ENCODE measurements around the gene GP2. TPM values are rescaled to one million over a fixed set of nuclear protein-coding genes. Genes with fewer than 3 reads are reported as not detected.

GP2 gene
- polyA plus RNA-seq, 4 donors = 8.4 to 34.4 (median 14.4) TPM

DNA sequence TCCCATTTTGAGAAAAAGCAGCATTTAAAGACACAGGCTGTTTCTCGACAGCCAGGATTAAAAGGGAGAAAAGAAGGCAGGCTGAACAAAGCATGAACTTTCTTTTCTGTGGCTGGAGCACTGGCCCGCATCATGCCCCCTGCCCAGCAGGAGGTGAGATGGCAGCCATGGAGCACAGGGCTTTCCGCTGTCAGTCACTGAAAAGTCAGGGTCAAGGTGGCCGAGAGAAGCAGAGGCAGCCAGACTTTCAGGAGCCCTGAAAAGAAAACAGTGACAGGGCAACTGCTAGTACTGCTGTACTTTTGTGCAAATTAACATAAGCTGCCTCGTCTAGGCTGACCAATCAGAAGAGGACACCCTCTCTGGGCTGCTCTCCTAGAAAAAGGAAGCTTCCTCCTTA lies 5.8 kb upstream of the GP2 start:
- no peak overlapping the region for H3K4me3 ChIP-seq (ENCODE audit: low read depth in 1 of 3, low read length in 3 of 3)
- DNase-seq (no peak), FAIRE-seq (no peak)
- H3K36me3 ChIP-seq (ENCODE audit: control insufficient read depth in 3 of 3, insufficient read depth in 2 of 3, low read depth in 1 of 3, low read length in 3 of 3) = no peaks in the 10 kb centered on the region
- no peak overlapping the region for H3K27ac ChIP-seq (ENCODE audit: low read depth in 1 of 3, low read length in 2 of 3)
- H3K9me3 ChIP-seq (ENCODE audit: control insufficient read depth in 2 of 2, insufficient read depth in 1 of 2, low read depth in 1 of 2, low read length in 1 of 2) = no peaks in the 10 kb centered on the region
- H3K4me1 ChIP-seq (ENCODE audit: control insufficient read depth in 3 of 3, insufficient read depth in 2 of 3, low read depth in 1 of 3, low read length in 2 of 3) = no peaks in the 10 kb centered on the region
- 64 to 66% (median 65%) methylated on average over 5 of the region's 5 CpGs for WGBS, 3 donors
- H3K27me3 ChIP-seq (ENCODE audit: control insufficient read depth in 3 of 3, insufficient read depth in 3 of 3, low read length in 3 of 3) = no peaks in the 10 kb centered on the region

DNA sequence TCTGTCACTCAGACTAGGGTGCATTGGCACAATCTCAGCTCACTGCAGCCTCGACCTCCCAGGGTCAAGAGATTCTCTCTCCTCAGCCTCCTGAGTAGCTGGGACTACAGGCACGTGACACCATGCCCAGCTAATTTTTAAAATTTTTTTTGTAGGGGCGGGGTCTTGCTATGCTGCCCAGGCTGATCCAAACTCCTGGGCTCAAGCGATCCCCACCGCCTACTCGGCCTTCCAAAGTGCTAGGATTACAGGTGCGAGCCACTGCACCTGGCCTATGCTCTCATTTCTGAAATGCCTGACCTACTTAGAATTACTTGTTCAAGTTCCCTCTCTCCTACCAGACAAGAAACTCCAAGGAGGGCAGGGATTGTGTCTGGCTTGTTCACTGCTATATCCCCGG lies 5.1 kb upstream of the GP2 start:
- Histone ChIP-seq H3K36me3 (ENCODE audit: control insufficient read depth in 3 of 3, insufficient read depth in 2 of 3, low read depth in 1 of 3, low read length in 3 of 3) (no peaks in the 10 kb centered on the region), H3K9me3 (ENCODE audit: control insufficient read depth in 2 of 2, insufficient read depth in 1 of 2, low read depth in 1 of 2, low read length in 1 of 2) (no peaks in the 10 kb centered on the region), H3K4me1 (ENCODE audit: control insufficient read depth in 3 of 3, insufficient read depth in 2 of 3, low read depth in 1 of 3, low read length in 2 of 3) (no peaks in the 10 kb centered on the region), H3K4me3 (ENCODE audit: low read depth in 1 of 3, low read length in 3 of 3) (no peak overlapping the region), H3K27ac (ENCODE audit: low read depth in 1 of 3, low read length in 2 of 3) (no peak overlapping the region), H3K27me3 (ENCODE audit: control insufficient read depth in 3 of 3, insufficient read depth in 3 of 3, low read length in 3 of 3) (no peaks in the 10 kb centered on the region)
- no peak for FAIRE-seq
- no peak for DNase-seq
- 85 to 91% (median 86%) methylated on average over 8 of the region's 8 CpGs for WGBS, 3 donors

DNA sequence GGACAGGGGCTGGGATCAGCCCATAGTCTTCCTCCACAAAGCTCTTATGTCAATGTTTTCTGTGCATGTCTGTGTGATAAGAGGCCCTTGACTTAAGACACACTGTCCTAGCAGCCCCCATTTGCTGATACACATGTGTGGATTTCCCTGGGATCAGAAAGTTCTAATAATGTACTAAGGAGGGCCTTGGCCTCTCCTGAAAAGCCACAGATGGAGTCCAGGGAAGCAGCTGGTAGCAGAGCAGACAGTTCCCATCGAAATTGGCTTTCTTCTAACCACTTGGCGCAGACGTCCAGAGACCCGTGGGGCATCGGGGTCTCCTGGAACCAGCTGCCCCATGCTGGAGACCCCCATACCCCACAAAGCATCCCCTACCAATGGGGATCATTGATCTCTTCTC lies 4.3 kb upstream of the GP2 start:
- H3K36me3 ChIP-seq (ENCODE audit: control insufficient read depth in 3 of 3, insufficient read depth in 2 of 3, low read depth in 1 of 3, low read length in 3 of 3) = no peaks in the 10 kb centered on the region
- H3K4me1 ChIP-seq (ENCODE audit: control insufficient read depth in 3 of 3, insufficient read depth in 2 of 3, low read depth in 1 of 3, low read length in 2 of 3) = no peaks in the 10 kb centered on the region
- DNase-seq = no peak
- no peak for FAIRE-seq
- H3K27me3 ChIP-seq (ENCODE audit: control insufficient read depth in 3 of 3, insufficient read depth in 3 of 3, low read length in 3 of 3) = no peaks in the 10 kb centered on the region
- H3K27ac ChIP-seq (ENCODE audit: low read depth in 1 of 3, low read length in 2 of 3) = no peak overlapping the region
- 75 to 88% (median 83%) methylated on average over 5 of the region's 5 CpGs for WGBS, 3 donors
- H3K9me3 ChIP-seq (ENCODE audit: control insufficient read depth in 2 of 2, insufficient read depth in 1 of 2, low read depth in 1 of 2, low read length in 1 of 2) = peaks cover 0 to 6% of the 10 kb centered on the region in 2 donors
- no peak overlapping the region for H3K4me3 ChIP-seq (ENCODE audit: low read depth in 1 of 3, low read length in 3 of 3)

DNA sequence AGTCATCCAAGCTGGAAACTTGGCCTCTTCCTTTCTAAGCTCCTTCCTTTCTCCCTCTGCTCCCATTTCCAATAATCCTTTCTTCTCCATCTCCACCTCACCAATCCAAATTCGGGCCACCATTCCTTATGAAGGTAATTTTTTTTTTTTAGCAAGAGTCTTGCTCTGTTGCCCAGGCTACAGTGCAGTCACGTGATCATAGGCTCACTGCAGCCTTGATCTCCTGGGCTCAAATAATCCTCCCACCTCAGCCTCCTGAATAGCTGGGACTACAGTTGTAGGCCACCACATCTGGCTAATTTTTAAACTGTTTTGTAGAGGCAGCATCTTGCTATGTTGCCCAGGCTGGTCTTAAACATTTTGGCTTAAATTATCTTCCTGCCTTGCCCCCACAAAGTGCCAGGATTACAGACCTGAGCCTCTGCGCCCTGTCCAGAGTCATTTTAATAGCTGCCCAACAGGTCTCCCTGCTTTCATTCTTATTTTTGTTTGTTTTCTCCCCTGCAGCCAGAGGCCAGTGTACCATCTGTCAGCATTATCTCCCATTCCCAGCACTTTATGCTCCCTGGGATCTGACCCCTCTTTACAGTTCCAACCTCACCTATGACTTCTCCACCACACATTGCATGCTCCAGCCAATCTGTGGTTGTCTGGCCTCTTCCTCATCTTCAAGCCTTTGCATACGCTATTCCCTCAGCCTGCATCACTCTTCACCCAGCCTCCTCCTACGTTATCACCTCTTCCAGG lies 2.3 kb upstream of the GP2 start:
- FAIRE-seq = no peak

DNA sequence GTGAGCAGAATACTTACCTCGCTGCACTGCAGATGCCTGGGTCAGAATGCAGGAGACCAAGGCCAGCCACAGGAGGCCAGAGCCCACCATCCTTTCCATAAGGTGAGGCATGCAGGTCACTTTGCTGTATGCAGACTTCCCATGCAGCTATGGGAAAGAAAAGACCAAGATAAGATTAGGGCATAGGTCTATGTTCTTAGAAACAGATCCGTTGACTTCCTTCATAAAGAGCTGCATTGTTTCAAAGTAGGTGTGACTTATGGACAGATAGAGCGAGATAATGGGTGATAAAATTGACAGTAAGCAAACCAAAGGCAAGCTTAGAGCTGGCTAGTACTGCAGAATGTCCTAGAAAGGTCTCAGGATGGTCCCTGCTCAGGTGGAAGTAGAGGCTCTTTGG lies 992 bp downstream of the GP2 start:
- peak overlapping the region in 1 of 3 donors; percentile 36 for H3K27ac ChIP-seq (ENCODE audit: low read depth in 1 of 3, low read length in 2 of 3)
- FAIRE-seq (no peak), DNase-seq (peak; percentile 39 to 65)
- H3K36me3 ChIP-seq (ENCODE audit: control insufficient read depth in 3 of 3, insufficient read depth in 2 of 3, low read depth in 1 of 3, low read length in 3 of 3) = no peaks in the 10 kb centered on the region
- no peak overlapping the region for H3K4me3 ChIP-seq (ENCODE audit: low read depth in 1 of 3, low read length in 3 of 3)
- no peaks in the 10 kb centered on the region for H3K27me3 ChIP-seq (ENCODE audit: control insufficient read depth in 3 of 3, insufficient read depth in 3 of 3, low read length in 3 of 3)
- WGBS, 3 donors = 13 to 47% (median 30%) methylated on average over 3 of the region's 3 CpGs
- H3K4me1 ChIP-seq (ENCODE audit: control insufficient read depth in 3 of 3, insufficient read depth in 2 of 3, low read depth in 1 of 3, low read length in 2 of 3) = peaks cover 0 to 4% (median 0%) of the 10 kb centered on the region in 3 donors
- H3K9me3 ChIP-seq (ENCODE audit: control insufficient read depth in 2 of 2, insufficient read depth in 1 of 2, low read depth in 1 of 2, low read length in 1 of 2) = peaks cover 0 to 6% of the 10 kb centered on the region in 2 donors

More for the DNA sequence above, 2.3 kb upstream of the GP2 start:
- Histone ChIP-seq H3K27me3 (ENCODE audit: control insufficient read depth in 3 of 3, insufficient read depth in 3 of 3, low read length in 3 of 3) (no peaks in the 10 kb centered on the region), H3K27ac (ENCODE audit: low read depth in 1 of 3, low read length in 2 of 3) (no peak overlapping the region), H3K4me3 (ENCODE audit: low read depth in 1 of 3, low read length in 3 of 3) (no peak overlapping the region), H3K9me3 (ENCODE audit: control insufficient read depth in 2 of 2, insufficient read depth in 1 of 2, low read depth in 1 of 2, low read length in 1 of 2) (peaks cover 0 to 6% of the 10 kb centered on the region in 2 donors), H3K36me3 (ENCODE audit: control insufficient read depth in 3 of 3, insufficient read depth in 2 of 3, low read depth in 1 of 3, low read length in 3 of 3) (no peaks in the 10 kb centered on the region), H3K4me1 (ENCODE audit: control insufficient read depth in 3 of 3, insufficient read depth in 2 of 3, low read depth in 1 of 3, low read length in 2 of 3) (peaks cover 0 to 4% (median 0%) of the 10 kb centered on the region in 3 donors)
- 77 to 82% (median 80%) methylated on average over 5 of the region's 5 CpGs for WGBS, 3 donors
- no peak for DNase-seq

- FAIRE-seq (no peak), DNase-seq (no peak)
- Histone ChIP-seq H3K27ac (ENCODE audit: low read depth in 1 of 3, low read length in 2 of 3) (no peak overlapping the region), H3K36me3 (ENCODE audit: control insufficient read depth in 3 of 3, insufficient read depth in 2 of 3, low read depth in 1 of 3, low read length in 3 of 3) (no peaks in the 10 kb centered on the region), H3K4me3 (ENCODE audit: low read depth in 1 of 3, low read length in 3 of 3) (no peak overlapping the region), H3K9me3 (ENCODE audit: control insufficient read depth in 2 of 2, insufficient read depth in 1 of 2, low read depth in 1 of 2, low read length in 1 of 2) (peaks cover 0 to 6% of the 10 kb centered on the region in 2 donors), H3K27me3 (ENCODE audit: control insufficient read depth in 3 of 3, insufficient read depth in 3 of 3, low read length in 3 of 3) (no peaks in the 10 kb centered on the region), H3K4me1 (ENCODE audit: control insufficient read depth in 3 of 3, insufficient read depth in 2 of 3, low read depth in 1 of 3, low read length in 2 of 3) (peaks cover 0 to 4% (median 0%) of the 10 kb centered on the region in 3 donors)
- WGBS, 3 donors = 39 to 60% (median 42%) methylated on average over 3 of the region's 3 CpGs
Measured at GRCh38 chr16:20325005-20325404, 2.3 kb downstream of the GP2 start.

DNA sequence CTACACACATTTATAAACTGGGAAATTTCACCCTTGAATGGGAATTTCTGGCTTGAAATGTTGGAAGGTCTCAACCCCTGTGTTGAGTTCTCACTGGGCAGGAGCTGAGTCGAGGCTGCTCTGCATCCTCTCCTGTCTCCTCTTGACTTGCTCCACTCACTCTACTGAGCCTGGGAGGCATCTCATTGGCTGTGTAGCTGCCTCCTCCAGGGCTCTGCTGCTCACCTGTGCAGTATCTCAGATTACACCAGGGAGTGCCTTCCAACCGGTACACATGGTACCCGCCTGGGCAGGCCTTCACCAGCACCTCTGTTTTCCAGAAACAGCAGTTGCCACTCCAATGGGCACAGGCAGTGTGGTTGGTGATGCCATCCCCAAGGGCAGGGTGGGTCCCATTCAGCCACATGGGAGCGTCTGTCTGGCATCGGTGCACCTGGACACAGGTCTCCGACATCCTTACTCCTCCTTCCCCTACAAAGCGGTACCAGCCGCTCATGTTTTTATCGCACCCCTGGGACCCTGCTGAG lies 3.7 kb downstream of the GP2 start:
- Histone ChIP-seq H3K27me3 (ENCODE audit: control insufficient read depth in 3 of 3, insufficient read depth in 3 of 3, low read length in 3 of 3) (no peaks in the 10 kb centered on the region), H3K36me3 (ENCODE audit: control insufficient read depth in 3 of 3, insufficient read depth in 2 of 3, low read depth in 1 of 3, low read length in 3 of 3) (no peaks in the 10 kb centered on the region), H3K4me3 (ENCODE audit: low read depth in 1 of 3, low read length in 3 of 3) (no peak overlapping the region), H3K9me3 (ENCODE audit: control insufficient read depth in 2 of 2, insufficient read depth in 1 of 2, low read depth in 1 of 2, low read length in 1 of 2) (peaks cover 0 to 6% of the 10 kb centered on the region in 2 donors), H3K4me1 (ENCODE audit: control insufficient read depth in 3 of 3, insufficient read depth in 2 of 3, low read depth in 1 of 3, low read length in 2 of 3) (peaks cover 0 to 4% (median 0%) of the 10 kb centered on the region in 3 donors), H3K27ac (ENCODE audit: low read depth in 1 of 3, low read length in 2 of 3) (no peak overlapping the region)
- DNase-seq = no peak
- 78 to 90% (median 85%) methylated on average over 9 of the region's 9 CpGs for WGBS, 3 donors
- no peak for FAIRE-seq

GRCh38 chr16:20322696-20323095 lies 4.6 kb downstream of the GP2 start:
- DNase-seq (no peak), FAIRE-seq (no peak)
- Histone ChIP-seq H3K4me1 (ENCODE audit: control insufficient read depth in 3 of 3, insufficient read depth in 2 of 3, low read depth in 1 of 3, low read length in 2 of 3) (peaks cover 0 to 4% (median 0%) of the 10 kb centered on the region in 3 donors), H3K27ac (ENCODE audit: low read depth in 1 of 3, low read length in 2 of 3) (no peak overlapping the region), H3K27me3 (ENCODE audit: control insufficient read depth in 3 of 3, insufficient read depth in 3 of 3, low read length in 3 of 3) (no peaks in the 10 kb centered on the region), H3K4me3 (ENCODE audit: low read depth in 1 of 3, low read length in 3 of 3) (no peak overlapping the region), H3K36me3 (ENCODE audit: control insufficient read depth in 3 of 3, insufficient read depth in 2 of 3, low read depth in 1 of 3, low read length in 3 of 3) (no peaks in the 10 kb centered on the region), H3K9me3 (ENCODE audit: control insufficient read depth in 2 of 2, insufficient read depth in 1 of 2, low read depth in 1 of 2, low read length in 1 of 2) (peaks cover 0 to 6% of the 10 kb centered on the region in 2 donors)
- 91 to 93% (median 91%) methylated on average over 4 of the region's 4 CpGs for WGBS, 3 donors
